GM18511 (cell line): ENCODE data around the gene RXRG.

ENCODE experiments used
- ATAC-seq: cut with Tn5 transposase; IDR thresholded peaks from one replicate; pipeline ENCODE4 v1.9.1; 2021; ENCODE audit warnings: mild to moderate bottlenecking, moderate library complexity; ENCODE audit not compliant: unreplicated experiment

RXRG gene

GRCh38 chr1:165415068-165415467 lies 29.9 kb downstream of the RXRG start:
- ATAC-seq: no peak

DNA sequence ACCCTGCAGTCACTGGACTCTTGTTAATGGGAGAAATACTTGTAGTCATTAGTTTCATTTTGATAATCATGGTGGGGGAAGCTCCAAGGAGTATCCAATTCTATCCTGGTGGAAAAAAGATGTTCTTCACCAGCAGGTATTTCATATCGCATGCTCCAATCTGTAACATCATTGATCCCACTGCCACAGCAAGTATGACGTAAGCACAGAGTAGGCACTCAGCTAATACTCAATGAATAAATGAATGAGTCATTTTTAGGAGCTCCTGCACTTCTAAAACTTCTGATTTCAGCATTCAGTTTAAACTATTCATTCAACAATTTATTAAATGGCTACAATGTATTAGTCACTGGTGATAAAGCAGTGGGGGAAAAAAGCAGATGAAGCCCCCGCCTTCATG lies 30.3 kb downstream of the RXRG start:
- ATAC-seq: no peak

DNA sequence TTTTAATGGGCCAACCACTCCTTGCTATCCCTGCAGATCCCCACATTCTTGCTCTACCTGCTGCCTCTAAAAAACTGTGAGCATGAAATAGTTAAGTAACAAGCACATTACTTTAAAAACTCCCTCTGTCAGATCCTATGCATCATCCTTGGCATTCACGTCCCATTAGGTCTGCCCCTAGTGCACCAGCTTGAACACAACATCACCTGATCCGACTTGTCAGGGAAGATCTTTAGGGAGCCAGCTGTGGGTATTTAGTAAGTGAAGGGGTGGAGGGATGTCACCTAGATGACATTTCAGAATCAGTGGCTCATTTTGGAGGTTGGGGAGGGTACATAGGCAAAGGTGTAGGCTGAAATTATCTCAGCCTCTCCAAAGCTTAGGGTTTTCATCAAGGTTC lies 33.5 kb downstream of the RXRG start:
- ATAC-seq: no peak

DNA sequence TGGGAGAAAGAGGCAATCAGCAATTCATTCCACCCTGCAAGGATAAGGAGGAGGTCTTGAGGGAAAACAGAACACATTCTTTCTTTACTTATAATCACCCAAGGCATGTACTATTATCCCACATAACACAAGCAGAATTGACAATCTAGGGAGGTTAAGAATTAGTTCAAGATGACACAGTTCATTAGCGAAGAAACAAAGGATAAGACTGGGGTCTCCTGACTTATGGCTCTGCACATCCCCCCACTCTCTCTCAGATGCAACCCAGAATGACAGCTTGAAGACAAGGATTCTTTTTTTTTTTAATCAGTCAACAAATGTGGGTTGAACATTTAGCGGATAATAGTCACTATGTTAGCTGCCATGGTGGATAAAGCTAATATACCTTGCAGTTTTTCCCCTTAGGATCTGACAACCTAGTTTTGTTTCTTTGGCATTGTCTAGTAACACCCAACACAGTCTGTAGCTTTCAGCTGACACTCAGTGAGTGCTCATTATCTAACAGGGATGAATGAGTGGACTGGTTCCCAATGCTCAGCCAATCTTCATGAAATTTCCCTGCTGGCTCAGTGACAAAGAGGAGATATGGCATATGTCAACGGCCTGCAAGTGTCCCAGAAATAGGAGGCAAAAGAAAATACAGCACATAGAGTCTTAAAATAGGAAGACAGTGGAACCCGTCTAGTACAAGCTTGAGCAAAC lies 35.1 kb downstream of the RXRG start:
- ATAC-seq: no peak

DNA sequence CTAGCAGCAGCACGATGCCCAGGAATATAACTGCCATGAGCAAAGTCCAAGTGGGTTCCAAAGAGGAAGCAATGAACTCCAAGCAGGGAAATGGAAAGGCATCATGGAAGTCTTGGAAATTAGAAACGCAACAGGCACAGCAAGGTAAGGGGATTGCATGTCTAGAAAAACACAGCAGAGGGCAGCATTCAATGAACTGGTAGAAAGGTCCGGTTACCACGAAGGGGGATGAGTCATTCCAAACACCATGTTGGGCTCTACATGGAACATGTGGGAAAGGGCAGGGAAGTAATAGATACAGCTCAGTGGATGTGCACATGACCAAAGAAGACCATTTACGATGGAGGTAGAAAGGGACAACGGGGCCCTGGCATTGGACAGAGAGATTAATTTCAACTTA lies 36.4 kb downstream of the RXRG start:
- peak; percentile 68 for ATAC-seq

GRCh38 chr1:165407398-165407797 lies 37.5 kb downstream of the RXRG start:
- no peak for ATAC-seq

DNA sequence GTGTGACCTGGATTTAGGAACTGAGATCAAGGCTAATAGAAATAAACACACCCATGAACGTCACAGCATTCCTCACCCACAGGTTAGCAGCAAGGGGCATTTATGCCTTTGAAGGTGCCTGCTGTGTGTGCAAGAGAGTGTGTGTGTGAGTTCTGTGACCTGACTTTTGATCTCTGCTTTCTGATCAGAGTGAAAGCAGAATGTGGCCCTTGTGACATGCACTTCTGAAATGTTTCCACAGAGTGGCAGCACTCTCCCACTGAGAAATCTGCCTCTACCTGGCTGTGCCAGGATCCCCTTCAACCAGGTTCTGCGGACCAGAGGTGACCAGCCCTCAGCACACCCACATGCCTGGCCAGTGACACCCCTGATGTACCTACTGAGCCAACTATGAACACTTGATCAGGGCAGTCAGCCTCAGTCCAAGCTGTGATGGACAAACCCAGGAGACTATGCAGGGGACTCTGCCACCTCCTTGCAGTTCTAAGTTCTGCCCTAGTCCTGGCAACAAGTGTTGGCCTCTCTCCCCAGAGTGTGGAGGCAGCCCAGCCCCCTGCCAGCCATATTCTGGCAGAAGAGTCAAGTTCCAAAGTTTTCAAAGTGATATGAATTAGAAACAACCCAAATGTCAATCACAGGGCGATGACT lies 41.0 kb downstream of the RXRG start:
- ATAC-seq: peak; percentile 83

GRCh38 chr1:165402517-165403111 lies 42.3 kb downstream of the RXRG start:
- ATAC-seq: no peak

DNA sequence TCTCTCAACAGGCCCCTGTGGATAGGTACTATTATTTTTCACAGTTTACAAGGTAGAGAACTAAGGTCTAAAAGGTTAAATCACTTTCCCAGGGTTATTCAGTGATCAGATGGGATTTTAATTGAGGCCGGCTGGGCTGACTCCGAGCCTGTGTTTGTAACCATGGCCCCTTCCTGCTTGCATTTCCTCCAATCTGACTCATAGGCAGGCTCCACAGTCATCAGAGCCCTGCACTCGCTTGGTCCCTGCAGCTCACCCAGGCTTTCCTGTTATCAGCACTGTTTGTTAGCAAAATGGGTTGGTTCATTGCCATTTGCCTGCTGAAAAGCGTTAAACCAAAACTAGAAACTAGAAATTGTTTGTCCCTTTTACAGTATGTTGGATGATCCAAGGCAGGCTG lies 47.0 kb downstream of the RXRG start:
- no peak for ATAC-seq

DNA sequence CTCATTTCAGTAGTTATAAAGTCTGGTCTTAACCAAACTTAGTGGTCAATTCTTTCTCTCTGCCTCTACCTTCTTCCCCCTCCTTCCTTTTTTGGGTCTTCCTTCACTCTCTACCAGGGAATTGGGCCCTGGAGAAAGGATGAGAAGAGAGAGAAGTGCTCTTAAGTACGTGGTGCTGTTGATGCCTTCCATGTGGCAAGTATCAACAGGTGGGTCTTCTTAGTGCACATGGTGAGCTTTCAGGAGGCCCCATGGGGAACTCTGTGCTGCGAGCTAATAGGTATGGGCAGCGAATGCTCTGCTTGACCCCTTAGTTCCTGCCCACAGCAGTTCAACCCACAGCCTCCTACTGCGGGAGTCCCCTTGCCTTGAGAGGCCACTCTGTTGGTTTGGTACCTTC lies 49.0 kb downstream of the RXRG start:
- no peak for ATAC-seq

DNA sequence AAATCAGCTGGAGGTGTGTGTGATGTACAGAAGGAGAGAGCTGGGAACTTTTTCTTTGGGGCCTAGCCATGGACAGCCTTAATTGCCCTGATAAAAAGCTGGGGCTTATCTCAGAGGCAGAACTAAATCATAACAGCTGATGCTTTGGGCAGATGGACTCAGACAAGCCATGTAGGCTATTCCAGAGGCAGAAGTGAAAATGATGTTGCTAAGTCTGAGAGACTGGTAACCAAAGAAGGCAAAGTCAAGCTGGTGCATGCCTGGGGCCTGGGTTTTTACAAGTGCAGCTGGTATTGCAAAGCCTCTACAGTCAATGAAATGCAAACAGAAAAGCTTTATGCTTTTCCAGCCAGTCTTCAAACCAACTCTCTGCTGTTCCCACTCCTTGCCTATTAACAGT lies 49.4 kb downstream of the RXRG start:
- peak; percentile 39 for ATAC-seq

GRCh38 chr1:165392634-165393571 lies 52.0 kb downstream of the RXRG start:
- ATAC-seq: peak; percentile 97

GRCh38 chr1:165389609-165390008 lies 55.3 kb downstream of the RXRG start:
- ATAC-seq: no peak

DNA sequence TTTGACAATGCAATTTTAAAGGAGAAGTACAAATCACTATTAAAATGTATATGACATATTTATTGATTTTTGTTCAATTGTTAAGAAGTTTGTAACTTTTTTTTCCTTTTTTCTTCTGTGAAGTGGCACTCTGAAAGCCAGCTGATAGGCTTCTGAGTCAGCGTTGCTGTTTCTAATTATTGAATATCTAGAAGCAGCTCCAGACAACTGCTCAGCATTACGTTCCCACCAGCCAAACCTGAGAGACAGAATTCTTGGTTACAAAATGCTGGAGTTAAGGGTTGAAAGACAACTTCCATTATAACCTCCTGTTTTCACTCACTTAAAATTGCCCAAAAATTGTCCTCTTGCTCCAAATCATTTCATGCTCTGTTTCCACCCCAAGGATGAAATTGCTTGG lies 57.0 kb downstream of the RXRG start:
- no peak for ATAC-seq

DNA sequence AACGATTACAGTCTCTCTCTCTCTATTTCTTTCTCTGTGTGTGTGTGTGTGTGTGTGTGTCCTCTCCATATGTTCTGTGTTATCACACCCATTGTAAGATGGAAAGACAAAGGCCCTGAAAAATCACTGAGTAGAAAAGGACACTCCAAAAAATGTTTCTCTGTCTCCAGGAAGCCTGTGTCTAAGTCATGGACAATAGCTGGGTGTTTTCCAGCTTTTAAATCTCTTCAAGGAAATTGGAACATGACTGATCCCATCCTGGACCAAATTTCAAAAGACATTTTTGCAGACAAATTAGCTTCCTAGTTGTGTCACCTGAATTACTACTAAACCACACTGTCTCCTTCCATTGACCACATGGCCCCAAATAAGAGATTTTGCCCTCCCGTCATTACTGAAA lies 57.4 kb downstream of the RXRG start:
- ATAC-seq: no peak

- no peak for ATAC-seq
These were observed 61.1 kb downstream of the RXRG start for GRCh38 chr1:165383599-165384405.

DNA sequence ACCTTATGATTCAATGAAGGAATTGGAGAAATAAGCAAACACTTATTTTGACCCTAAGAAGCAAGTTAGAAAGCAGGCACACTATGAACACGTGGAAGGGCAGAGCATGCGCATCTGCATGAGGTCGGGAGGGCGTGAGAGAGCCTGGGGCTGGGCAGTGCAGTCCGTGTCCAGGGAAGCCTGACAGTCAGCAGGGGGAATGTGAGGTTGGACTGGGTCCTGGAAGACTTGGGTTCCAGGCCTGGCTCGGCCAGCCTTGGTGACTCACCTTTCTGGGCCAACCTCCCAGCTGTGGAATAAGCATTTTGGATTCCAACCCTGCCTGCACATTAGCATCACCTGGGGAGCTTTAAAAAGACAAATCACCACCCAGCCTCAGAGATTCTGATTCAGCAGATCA lies 61.9 kb downstream of the RXRG start:
- no peak for ATAC-seq

- no peak for ATAC-seq
These were observed 63.0 kb downstream of the RXRG start for GRCh38 chr1:165381745-165382505.

GRCh38 chr1:165376811-165377311 lies 68.1 kb downstream of the RXRG start:
- peak; percentile 36 for ATAC-seq
